ENCODE measurements around the gene RPS13.
"Not testable (repeated sequence)": the region's sequence is repeated elsewhere in the genome, so short reads cannot be mapped to it uniquely, and the experiment has no call there.

The RPS13 gene

GRCh38 chr11:17077520-17078401 lies at the start of gene RPS13:
Gene RPS13 (minus strand): TSS chr11:17077667. CDS start chr11:17077641, 26 bp downstream.
- DNase-seq (ENCODE audit: low spot score) = peak; percentile 96

GRCh38 chr11:17121981-17122380 lies 44.5 kb upstream of the RPS13 start:
- DNase-seq (ENCODE audit: low spot score) = no peak

- DNase-seq (ENCODE audit: low spot score) = no peak
Measured at GRCh38 chr11:17117262-17117661, 39.8 kb upstream of the RPS13 start.

- DNase-seq (ENCODE audit: low spot score) = no peak
Measured at GRCh38 chr11:17116117-17116516, 38.6 kb upstream of the RPS13 start.

- not testable (repeated sequence) for DNase-seq (ENCODE audit: low spot score)
Measured at GRCh38 chr11:17107745-17108144, 30.3 kb upstream of the RPS13 start.

- DNase-seq (ENCODE audit: low spot score) = not testable (repeated sequence)
Measured at GRCh38 chr11:17105404-17106040, 28.1 kb upstream of the RPS13 start.

- no peak for DNase-seq (ENCODE audit: low spot score)
Measured at GRCh38 chr11:17102462-17102861, 25.0 kb upstream of the RPS13 start.

GRCh38 chr11:17098658-17099057 lies 21.2 kb upstream of the RPS13 start:
- no peak for DNase-seq (ENCODE audit: low spot score)

GRCh38 chr11:17098038-17098437 lies 20.6 kb upstream of the RPS13 start:
- DNase-seq (ENCODE audit: low spot score) = no peak

GRCh38 chr11:17085976-17086375 lies 8.5 kb upstream of the RPS13 start:
- DNase-seq (ENCODE audit: low spot score) = not testable (repeated sequence)

GRCh38 chr11:17077240-17077519 lies 287 bp downstream of the RPS13 start:
- no peak for DNase-seq (ENCODE audit: low spot score)

- no peak for DNase-seq (ENCODE audit: low spot score)
Measured at GRCh38 chr11:17076517-17077239, 789 bp downstream of the RPS13 start.

GRCh38 chr11:17075506-17075905 lies 2.0 kb downstream of the RPS13 start:
- no peak for DNase-seq (ENCODE audit: low spot score)

- DNase-seq (ENCODE audit: low spot score) = no peak
Measured at GRCh38 chr11:17073370-17074027, 4.0 kb downstream of the RPS13 start.

- no peak for DNase-seq (ENCODE audit: low spot score)
Measured at GRCh38 chr11:17067417-17067816, 10.1 kb downstream of the RPS13 start.

GRCh38 chr11:17066691-17067090 lies 10.8 kb downstream of the RPS13 start:
- no peak for DNase-seq (ENCODE audit: low spot score)

GRCh38 chr11:17063171-17064002 lies 14.1 kb downstream of the RPS13 start:
- peak; percentile 79 for DNase-seq (ENCODE audit: low spot score)

GRCh38 chr11:17051146-17051545 lies 26.3 kb downstream of the RPS13 start:
- not testable (repeated sequence) for DNase-seq (ENCODE audit: low spot score)

GRCh38 chr11:17048491-17048890 lies 29.0 kb downstream of the RPS13 start:
- not testable (repeated sequence) for DNase-seq (ENCODE audit: low spot score)

- DNase-seq (ENCODE audit: low spot score) = no peak
Measured at GRCh38 chr11:17046690-17047089, 30.8 kb downstream of the RPS13 start.
